HG02938 (cell line): ENCODE measurements around the gene PEF1.

Source experiments
- ATAC-seq: cut with Tn5 transposase; IDR thresholded peaks from one replicate; pipeline ENCODE4 v1.9.1; 2021; ENCODE audit warnings: mild to moderate bottlenecking, moderate library complexity; ENCODE audit not compliant: unreplicated experiment

Gene PEF1

GRCh38 chr1:31655756-31656155, 11.1 kb upstream of the PEF1 start:
- ATAC-seq: no peak

- no peak for ATAC-seq
Measured at GRCh38 chr1:31655104-31655503, 10.4 kb upstream of the PEF1 start.

- no peak for ATAC-seq
Measured at GRCh38 chr1:31654474-31654776, 9.7 kb upstream of the PEF1 start.

GRCh38 chr1:31653717-31654473, 9.2 kb upstream of the PEF1 start:
- ATAC-seq: no peak

- ATAC-seq: no peak
Measured at GRCh38 chr1:31652891-31653499, 8.3 kb upstream of the PEF1 start.

GRCh38 chr1:31651766-31652165, 7.1 kb upstream of the PEF1 start:
- ATAC-seq: no peak

GRCh38 chr1:31651089-31651420, 6.4 kb upstream of the PEF1 start:
- ATAC-seq: no peak

GRCh38 chr1:31650161-31651088, 5.7 kb upstream of the PEF1 start:
- no peak for ATAC-seq

GRCh38 chr1:31648641-31649357, 4.1 kb upstream of the PEF1 start:
- no peak for ATAC-seq

GRCh38 chr1:31648190-31648589, 3.5 kb upstream of the PEF1 start:
- ATAC-seq: no peak

GRCh38 chr1:31647106-31647505, 2.4 kb upstream of the PEF1 start:
- ATAC-seq: no peak

GRCh38 chr1:31646259-31646960, 1.7 kb upstream of the PEF1 start:
- no peak for ATAC-seq

- no peak for ATAC-seq
Measured at GRCh38 chr1:31645274-31645568, 545 bp upstream of the PEF1 start.

- ATAC-seq: no peak
Measured at GRCh38 chr1:31643976-31644559, 608 bp downstream of the PEF1 start.

GRCh38 chr1:31642897-31643296, 1.8 kb downstream of the PEF1 start:
- ATAC-seq: no peak

GRCh38 chr1:31642366-31642765, 2.3 kb downstream of the PEF1 start:
- ATAC-seq: no peak

GRCh38 chr1:31640964-31641363, 3.7 kb downstream of the PEF1 start:
- no peak for ATAC-seq

- ATAC-seq: no peak
Measured at GRCh38 chr1:31640179-31640578, 4.5 kb downstream of the PEF1 start.

GRCh38 chr1:31639543-31639942, 5.1 kb downstream of the PEF1 start:
- ATAC-seq: no peak

GRCh38 chr1:31637915-31638673, 6.6 kb downstream of the PEF1 start:
- no peak for ATAC-seq
